ENCODE results near the gene RABGAP1L. TPM values are rescaled to one million over a fixed set of nuclear protein-coding genes. Genes with fewer than 3 reads are reported as not detected.

Gene RABGAP1L
- total and polyA plus RNA-seq, 2 donors (not counting 3 experiments of a cell fraction or from before 2014, with no cell fraction given): 6.4 to 22.2 TPM

DNA sequence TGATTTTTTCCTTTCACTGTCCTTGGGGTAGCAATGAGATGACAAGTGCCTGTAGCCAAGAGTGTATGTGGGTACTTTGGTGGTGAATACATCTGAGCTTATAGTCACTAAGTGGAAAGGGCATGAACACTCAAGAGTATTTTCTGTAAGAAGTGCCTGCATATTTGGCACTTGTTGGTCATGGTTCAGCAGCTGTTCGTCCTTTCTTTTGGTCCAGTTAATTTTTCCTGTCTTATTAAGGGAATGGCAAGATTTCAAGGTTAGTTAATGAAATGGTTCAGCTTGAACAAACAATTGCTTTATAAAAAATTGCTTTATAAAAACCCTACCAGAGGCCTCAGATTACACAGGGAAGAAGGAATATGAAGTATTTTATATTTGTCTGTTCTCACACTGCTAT lies 239.9 kb downstream of the RABGAP1L start:
- no peaks in the 10 kb centered on the region for H3K9me3 ChIP-seq (replicated peaks; ENCODE audit: control insufficient read depth, insufficient read depth, low read length)
- no peaks in the 10 kb centered on the region for H4K20me1 ChIP-seq (replicated peaks; ENCODE audit: control insufficient read depth, extremely low read depth, insufficient read depth, low read length)
- no TSS peak for BruUV-seq (replicated peaks)
- H3K36me3 ChIP-seq (ENCODE audit: control insufficient read depth in 2 of 2, extremely low read depth in 1 of 2, insufficient read depth in 2 of 2, low read length in 2 of 2): no peaks in the 10 kb centered on the region
- dilution Hi-C loops (cut with MboI; ENCODE audit: extremely low pct_ligation_motif_present, low sequenced_read_pairs) (no loop called here), intact Hi-C loops (cut with micrococcal nuclease) (no loop called here)
- no peaks in the 10 kb centered on the region for H3K4me1 ChIP-seq (ENCODE audit: control insufficient read depth, extremely low read depth, insufficient read depth, low read length)
- no peak overlapping the region for H2AFZ ChIP-seq (ENCODE audit: low read depth, low read length)
- no peaks in the 10 kb centered on the region for H3K9me1 ChIP-seq (replicated peaks; ENCODE audit: control insufficient read depth, extremely low read depth, insufficient read depth, low read length)
- no peak overlapping the region for H3K9ac ChIP-seq (replicated peaks; ENCODE audit: extremely low read depth, insufficient read depth, low read length)
- FAIRE-seq (no peak), DNase-seq (ENCODE audit: low read depth, low spot score) (no peak)
- CTCF ChIA-PET: no interaction called here
- no peaks in the 10 kb centered on the region for H3K27me3 ChIP-seq (ENCODE audit: control insufficient read depth in 2 of 2, insufficient read depth in 2 of 2, low read length in 2 of 2)
- TF ChIP-seq MAX (IDR thresholded peaks at IDR 0.05; ENCODE audit: insufficient read depth, insufficient read length) (no peak), CTCF (IDR thresholded peaks at IDR 0.05; ENCODE audit: extremely low read depth in 1 of 2, insufficient read depth in 1 of 2, low read depth in 1 of 2, low read length in 2 of 2) (no peak), MYC (IDR thresholded peaks at IDR 0.05; ENCODE audit: low read depth, low read length) (no peak), POLR2A (IDR thresholded peaks at IDR 0.05; ENCODE audit: low read depth, low read length) (no peak), EZH2 (IDR thresholded peaks at IDR 0.05; ENCODE audit: borderline replicate concordance, low read depth, low read length, severe bottlenecking) (no peak), GATA2 (IDR thresholded peaks at IDR 0.05; ENCODE audit: insufficient read depth, insufficient read length, low read depth, low read length) (no peak), FOS (IDR thresholded peaks at IDR 0.05; ENCODE audit: borderline replicate concordance, insufficient read depth, low read length) (no peak), JUN (IDR thresholded peaks at IDR 0.05; ENCODE audit: borderline replicate concordance, insufficient read depth, insufficient read length, low read depth) (no peak), POLR2AphosphoS5 (IDR thresholded peaks at IDR 0.05; ENCODE audit: insufficient read depth, low read depth, low read length) (no peak)
- H3K4me2 ChIP-seq (ENCODE audit: insufficient read depth, low read length): no peak overlapping the region
- H3K27ac ChIP-seq (ENCODE audit: insufficient read depth, low read depth, low read length): no peak overlapping the region
- H3K79me2 ChIP-seq (ENCODE audit: control insufficient read depth, insufficient read depth, low read length): no peaks in the 10 kb centered on the region
- POLR2A ChIA-PET: no interaction called here
- no peak overlapping the region for H3K4me3 ChIP-seq (replicated peaks in 1 of 3; ENCODE audit: insufficient read depth in 1 of 3, low read depth in 1 of 3, low read length in 3 of 3)

All from endothelial cell of umbilical vein (primary cell).